Measurements from ENCODE around the gene HLA-DQA1. TPM values are rescaled to one million over a fixed set of nuclear protein-coding genes. Genes with fewer than 3 reads are reported as not detected.

The HLA-DQA1 gene
- total RNA-seq, 1 donor from 2014 or later = 7.4 TPM

GRCh38 chr6:32613475-32613874 lies 23.7 kb upstream of the HLA-DQA1 start:
- no peak for TF ChIP-seq POLR2AphosphoS5 (IDR thresholded peaks at IDR 0.05; ENCODE audit: insufficient read depth in 1 of 2, low read depth in 1 of 2)
- no peak overlapping the region for H3K27ac ChIP-seq
- no peak for DNase-seq (ENCODE audit: extremely low spot score in 2 of 2)
- H3K27me3 ChIP-seq = no peaks in the 10 kb centered on the region
- no peak overlapping the region for H3K4me3 ChIP-seq
- no peaks in the 10 kb centered on the region for H3K36me3 ChIP-seq
- H3K4me1 ChIP-seq = no peaks in the 10 kb centered on the region
- no peaks in the 10 kb centered on the region for H3K9me3 ChIP-seq
- intact Hi-C loops (cut with DNase I) = no loop called here

- H3K36me3 ChIP-seq = no peaks in the 10 kb centered on the region
- DNase-seq (ENCODE audit: extremely low spot score in 2 of 2) = no peak
- H3K4me1 ChIP-seq = no peaks in the 10 kb centered on the region
- H3K9me3 ChIP-seq = no peaks in the 10 kb centered on the region
- H3K27ac ChIP-seq = no peak overlapping the region
- intact Hi-C loops (cut with DNase I) = no loop called here
- H3K4me3 ChIP-seq = no peak overlapping the region
- TF ChIP-seq POLR2A (IDR thresholded peaks at IDR 0.05) (no peak), CTCF (IDR thresholded peaks at IDR 0.05) (no peak)
- no peaks in the 10 kb centered on the region for H3K27me3 ChIP-seq
These were observed 22.7 kb upstream of the HLA-DQA1 start for GRCh38 chr6:32614366-32615081.

- TF ChIP-seq CTCF (IDR thresholded peaks at IDR 0.05) = no peak
- no peak for TF ChIP-seq POLR2AphosphoS5 (IDR thresholded peaks at IDR 0.05; ENCODE audit: insufficient read depth in 1 of 2, low read depth in 1 of 2)
- no peaks in the 10 kb centered on the region for H3K27me3 ChIP-seq
- no peak overlapping the region for H3K27ac ChIP-seq
- H3K9me3 ChIP-seq = no peaks in the 10 kb centered on the region
- no peaks in the 10 kb centered on the region for H3K36me3 ChIP-seq
- intact Hi-C loops (cut with DNase I) = no loop called here
- H3K4me3 ChIP-seq = no peak overlapping the region
- DNase-seq (ENCODE audit: extremely low spot score in 2 of 2) = no peak
- H3K4me1 ChIP-seq = no peaks in the 10 kb centered on the region
These were observed 21.2 kb upstream of the HLA-DQA1 start for GRCh38 chr6:32615885-32616532.

GRCh38 chr6:32617751-32618150 lies 19.5 kb upstream of the HLA-DQA1 start:
- Histone ChIP-seq H3K9me3 (no peaks in the 10 kb centered on the region), H3K36me3 (no peaks in the 10 kb centered on the region), H3K4me3 (no peak overlapping the region), H3K4me1 (no peaks in the 10 kb centered on the region), H3K27ac (no peak overlapping the region), H3K27me3 (no peaks in the 10 kb centered on the region)
- intact Hi-C loops (cut with DNase I) = no loop called here
- no peak for DNase-seq (ENCODE audit: extremely low spot score in 2 of 2)
- TF ChIP-seq POLR2AphosphoS5 (IDR thresholded peaks at IDR 0.05; ENCODE audit: insufficient read depth in 1 of 2, low read depth in 1 of 2) = no peak
- TF ChIP-seq POLR2A (IDR thresholded peaks at IDR 0.05) = no peak
- TF ChIP-seq CTCF (IDR thresholded peaks at IDR 0.05) = no peak

GRCh38 chr6:32621372-32621771 lies 15.8 kb upstream of the HLA-DQA1 start:
- intact Hi-C loops (cut with DNase I) = no loop called here
- Histone ChIP-seq H3K4me1 (no peaks in the 10 kb centered on the region), H3K27ac (no peak overlapping the region), H3K9me3 (no peaks in the 10 kb centered on the region), H3K27me3 (no peaks in the 10 kb centered on the region), H3K4me3 (no peak overlapping the region), H3K36me3 (no peaks in the 10 kb centered on the region)
- DNase-seq (ENCODE audit: extremely low spot score in 2 of 2) = no peak
- TF ChIP-seq POLR2A (IDR thresholded peaks at IDR 0.05) (no peak), CTCF (IDR thresholded peaks at IDR 0.05) (no peak), POLR2AphosphoS5 (IDR thresholded peaks at IDR 0.05; ENCODE audit: insufficient read depth in 1 of 2, low read depth in 1 of 2) (no peak)
